Memory B cell (primary cell): ENCODE measurements around the gene CCR5AS.
"Not testable (repeated sequence)": the region's sequence is repeated elsewhere in the genome, so short reads cannot be mapped to it uniquely, and the experiment has no call there.

ENCODE experiments used
- ATAC-seq: fragments of 150-1000 bp; cut with Tn5 transposase; 2 replicates; pipeline ENCODE4 v1.10.0; 2021; ENCODE audit warnings: low read depth, mild to moderate bottlenecking, moderate library complexity
- DNase-seq, 2 donors: peaks; one replicate each; pipeline ENCODE4 v3.0.0; 2022; ENCODE audit warnings: low spot score in 2 of 2
- H3K27ac Mint-ChIP-seq: one replicate; pipeline ENCODE4 v1.8.0; 2022; ENCODE audit warnings: mild to moderate bottlenecking, moderate library complexity, mixed read lengths
- H3K27me3 Mint-ChIP-seq: one replicate; pipeline ENCODE4 v1.8.0; 2022; ENCODE audit warnings: mixed read lengths
- H3K36me3 Mint-ChIP-seq: one replicate; pipeline ENCODE4 v1.8.0; 2022; ENCODE audit warnings: mild to moderate bottlenecking, mixed read lengths
- H3K4me1 Mint-ChIP-seq: one replicate; pipeline ENCODE4 v1.8.0; 2022; ENCODE audit warnings: mixed read lengths
- H3K4me3 Mint-ChIP-seq: one replicate; pipeline ENCODE4 v1.8.0; 2022; ENCODE audit warnings: mild to moderate bottlenecking, moderate library complexity, mixed read lengths
- H3K9me3 Mint-ChIP-seq: one replicate; pipeline ENCODE4 v1.8.0; 2022; ENCODE audit warnings: mixed read lengths

Gene CCR5AS

DNA sequence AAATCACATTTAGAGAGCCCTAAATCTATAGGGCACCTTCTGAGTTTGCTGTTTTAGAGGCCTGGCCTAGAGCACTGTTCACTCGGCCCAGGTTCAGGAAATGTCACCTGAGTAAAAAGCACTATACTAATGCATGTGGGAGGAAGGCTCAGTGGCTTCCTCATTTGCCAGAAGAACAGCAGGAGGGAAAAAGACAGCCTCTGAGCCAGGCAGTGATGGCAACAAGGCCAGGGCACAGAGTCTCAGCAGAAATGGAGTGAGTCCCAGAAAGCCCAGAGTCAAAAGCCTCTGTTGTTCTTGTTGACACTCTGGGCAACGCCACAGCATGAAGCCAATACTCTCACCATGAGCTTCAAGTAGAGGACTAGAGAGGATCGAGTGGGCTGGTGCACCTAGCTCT, 32.0 kb upstream of the CCR5AS start:
- Mint-ChIP-seq H3K4me1 (peaks cover 22% of the 10 kb centered on the region), H3K9me3 (no peaks in the 10 kb centered on the region), H3K36me3 (no peaks in the 10 kb centered on the region), H3K4me3 (no peak overlapping the region), H3K27me3 (no peaks in the 10 kb centered on the region), H3K27ac (no peak overlapping the region)
- ATAC-seq: no peak
- DNase-seq: no peak

DNA sequence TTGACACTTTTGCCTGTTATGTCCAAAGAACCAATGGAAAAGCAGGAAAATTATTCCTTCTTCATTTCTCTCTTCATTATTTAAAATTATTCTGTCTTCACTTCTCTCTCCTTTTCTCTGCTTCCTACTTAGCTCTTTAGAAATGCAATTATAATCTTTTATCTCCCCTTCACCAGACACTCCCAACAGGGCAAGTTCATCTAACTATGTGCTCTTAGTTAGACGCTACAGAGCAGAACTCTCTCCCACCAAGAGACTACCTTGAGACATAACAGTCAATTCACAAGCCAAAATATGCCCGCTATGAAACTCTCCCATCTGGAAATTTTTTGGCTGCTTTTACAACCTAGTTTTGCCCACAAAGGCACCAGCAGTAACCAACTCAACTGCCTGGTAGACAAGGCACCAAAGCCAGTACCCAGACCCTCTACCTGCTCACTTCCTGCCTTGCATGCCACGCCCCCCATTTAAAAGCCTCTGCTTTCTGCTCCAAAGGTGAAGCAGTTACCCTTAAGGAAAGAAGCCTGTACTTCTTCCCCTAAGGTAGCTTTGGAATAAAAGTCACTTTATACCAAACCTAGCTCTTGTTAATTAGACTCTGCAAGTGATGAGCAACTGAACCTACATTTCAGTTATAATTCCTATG, 28.3 kb upstream of the CCR5AS start:
- H3K4me1 Mint-ChIP-seq: peaks cover 7% of the 10 kb centered on the region
- H3K36me3 Mint-ChIP-seq: peaks cover 7% of the 10 kb centered on the region

DNA sequence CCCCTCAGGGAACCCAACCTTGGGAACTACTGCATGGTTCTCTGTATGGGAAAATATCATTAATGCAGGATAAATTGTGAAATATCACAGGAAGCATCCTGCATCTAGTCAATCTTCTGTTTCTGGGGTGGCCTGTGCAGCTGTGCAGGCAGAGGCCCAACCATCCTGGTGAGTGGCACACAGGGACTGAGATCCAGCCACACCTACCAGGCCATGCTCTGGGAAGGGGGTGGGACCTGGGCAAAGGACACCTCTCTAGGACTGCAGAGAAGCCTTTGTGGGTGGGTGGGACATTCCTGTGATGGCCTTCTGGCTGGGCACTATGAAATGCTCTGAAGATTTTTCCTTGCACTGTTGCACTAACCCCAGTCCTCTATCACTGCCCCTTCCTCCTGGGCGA, 27.0 kb upstream of the CCR5AS start:
- Mint-ChIP-seq H3K9me3 (peaks cover 12% of the 10 kb centered on the region), H3K36me3 (peaks cover 7% of the 10 kb centered on the region), H3K4me3 (no peak overlapping the region), H3K27ac (no peak overlapping the region), H3K4me1 (peaks cover 2% of the 10 kb centered on the region), H3K27me3 (no peaks in the 10 kb centered on the region)
- ATAC-seq (no peak), DNase-seq (no peak)

More for the DNA sequence above, 28.3 kb upstream of the CCR5AS start:
- no peak for ATAC-seq
- peaks cover 10% of the 10 kb centered on the region for H3K9me3 Mint-ChIP-seq
- no peak for DNase-seq
- H3K27ac Mint-ChIP-seq: no peak overlapping the region
- H3K4me3 Mint-ChIP-seq: no peak overlapping the region
- no peaks in the 10 kb centered on the region for H3K27me3 Mint-ChIP-seq

DNA sequence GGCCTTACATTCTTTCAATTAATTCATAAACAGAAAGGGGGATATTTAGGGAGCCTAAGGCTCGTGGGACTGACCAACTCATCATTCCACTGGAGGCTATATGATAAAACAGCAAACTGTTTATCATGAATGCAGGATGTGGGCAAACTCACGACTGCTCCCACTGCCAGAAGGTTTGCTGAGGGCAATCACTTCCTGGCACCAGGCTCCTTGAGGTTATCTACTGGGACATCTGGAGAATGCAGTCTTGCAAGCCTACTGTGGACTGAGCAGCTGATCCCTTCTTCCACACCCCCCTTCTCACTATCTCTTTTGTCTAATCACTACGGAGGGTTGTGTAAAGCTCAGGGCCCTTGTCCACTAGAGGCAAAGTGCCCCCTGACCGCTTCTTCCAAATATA, 26.3 kb upstream of the CCR5AS start:
- DNase-seq, H3K27me3 Mint-ChIP-seq, H3K4me1 Mint-ChIP-seq, ATAC-seq, H3K36me3 Mint-ChIP-seq, H3K4me3 Mint-ChIP-seq, H3K27ac Mint-ChIP-seq: not testable (repeated sequence)
- peaks cover 12% of the 10 kb centered on the region for H3K9me3 Mint-ChIP-seq

GRCh38 chr3:46431905-46432304, 25.0 kb upstream of the CCR5AS start:
- not testable (repeated sequence) for H3K27me3 Mint-ChIP-seq, DNase-seq, H3K36me3 Mint-ChIP-seq, H3K4me1 Mint-ChIP-seq, H3K4me3 Mint-ChIP-seq, H3K27ac Mint-ChIP-seq, ATAC-seq
- H3K9me3 Mint-ChIP-seq: peaks cover 12% of the 10 kb centered on the region

- not testable (repeated sequence) for H3K27me3 Mint-ChIP-seq
- peaks cover 12% of the 10 kb centered on the region for H3K9me3 Mint-ChIP-seq
Measured at GRCh38 chr3:46430879-46431278, 24.0 kb upstream of the CCR5AS start.

DNA sequence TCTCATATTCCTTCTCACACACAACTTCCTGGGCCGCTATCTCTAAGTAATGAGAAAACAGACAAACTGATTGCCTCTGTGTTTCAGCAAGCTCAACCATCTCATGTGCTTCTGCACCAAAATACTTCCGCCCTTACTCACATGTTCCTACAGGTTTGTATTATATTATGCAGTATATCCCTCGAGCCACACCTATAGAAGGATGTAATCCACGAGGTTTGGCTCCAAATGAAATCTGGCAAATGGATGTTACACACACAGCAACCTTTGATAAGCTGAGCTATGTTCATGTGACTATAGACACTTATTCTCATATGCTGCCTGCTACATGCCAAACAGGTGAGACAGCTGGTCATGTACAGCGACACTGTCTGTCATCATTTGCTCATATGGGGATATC, 22.8 kb upstream of the CCR5AS start:
- no peak for DNase-seq
- no peak for ATAC-seq
- no peak overlapping the region for H3K4me3 Mint-ChIP-seq
- no peaks in the 10 kb centered on the region for H3K27me3 Mint-ChIP-seq
- no peak overlapping the region for H3K27ac Mint-ChIP-seq
- no peaks in the 10 kb centered on the region for H3K4me1 Mint-ChIP-seq
- peaks cover 7% of the 10 kb centered on the region for H3K36me3 Mint-ChIP-seq
- H3K9me3 Mint-ChIP-seq: peaks cover 12% of the 10 kb centered on the region

More at GRCh38 chr3:46430879-46431278, 24.0 kb upstream of the CCR5AS start:
- not testable (repeated sequence) for DNase-seq, H3K36me3 Mint-ChIP-seq, H3K4me3 Mint-ChIP-seq, ATAC-seq, H3K4me1 Mint-ChIP-seq, H3K27ac Mint-ChIP-seq

DNA sequence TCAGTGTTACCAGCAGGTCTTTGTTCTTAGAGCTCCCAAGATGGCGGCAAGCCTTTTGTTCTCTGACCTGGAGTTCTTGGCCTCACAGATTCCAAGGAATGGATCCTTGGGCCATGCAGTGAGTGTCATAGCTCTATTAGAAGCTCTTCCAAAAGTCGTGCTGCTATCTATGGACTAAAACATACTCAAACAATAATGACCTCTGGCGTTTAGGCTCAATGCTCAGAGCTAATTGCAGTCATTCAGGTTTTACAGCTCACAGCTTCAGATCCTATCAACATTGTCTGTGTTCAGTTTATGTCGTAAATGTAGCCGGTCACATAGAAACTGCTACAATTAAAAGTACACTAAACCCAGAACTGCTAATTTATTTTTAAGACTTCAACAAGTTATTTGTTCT, 22.4 kb upstream of the CCR5AS start:
- Mint-ChIP-seq H3K9me3 (peaks cover 12% of the 10 kb centered on the region), H3K4me1 (no peaks in the 10 kb centered on the region), H3K4me3 (no peak overlapping the region), H3K27ac (no peak overlapping the region), H3K36me3 (peaks cover 7% of the 10 kb centered on the region), H3K27me3 (no peaks in the 10 kb centered on the region)
- no peak for DNase-seq
- ATAC-seq: no peak

- Mint-ChIP-seq H3K27ac (no peak overlapping the region), H3K4me3 (no peak overlapping the region), H3K4me1 (no peaks in the 10 kb centered on the region), H3K36me3 (peaks cover 3% of the 10 kb centered on the region), H3K27me3 (no peaks in the 10 kb centered on the region), H3K9me3 (peaks cover 8% of the 10 kb centered on the region)
- ATAC-seq (no peak), DNase-seq (no peak)
Measured at GRCh38 chr3:46427916-46428833, 21.3 kb upstream of the CCR5AS start.

DNA sequence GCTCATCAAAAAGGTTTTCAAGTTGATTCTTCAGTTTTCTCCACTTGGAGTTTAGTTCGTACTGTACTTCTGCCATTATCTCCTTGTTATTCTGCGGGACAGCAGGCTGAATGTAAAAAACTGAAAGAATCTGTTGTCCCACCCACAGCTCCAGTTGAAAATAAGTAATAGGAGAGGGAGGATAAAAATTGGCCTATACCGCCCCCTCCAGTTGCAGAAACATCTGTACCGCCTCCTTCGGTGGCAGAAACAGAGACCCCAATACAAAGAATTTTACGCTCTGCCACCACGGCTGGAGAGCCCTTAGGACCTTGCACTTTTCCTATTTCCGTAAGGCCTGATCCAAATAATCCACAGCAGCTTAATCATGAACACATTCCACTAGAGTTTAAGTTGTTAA, 20.5 kb upstream of the CCR5AS start:
- not testable (repeated sequence) for H3K27me3 Mint-ChIP-seq, H3K4me3 Mint-ChIP-seq, DNase-seq, H3K27ac Mint-ChIP-seq, H3K4me1 Mint-ChIP-seq, H3K9me3 Mint-ChIP-seq, H3K36me3 Mint-ChIP-seq, ATAC-seq

- H3K4me3 Mint-ChIP-seq, H3K27ac Mint-ChIP-seq, H3K4me1 Mint-ChIP-seq, H3K36me3 Mint-ChIP-seq, H3K27me3 Mint-ChIP-seq, DNase-seq, H3K9me3 Mint-ChIP-seq, ATAC-seq: not testable (repeated sequence)
Measured at GRCh38 chr3:46426476-46426875, 19.6 kb upstream of the CCR5AS start.

DNA sequence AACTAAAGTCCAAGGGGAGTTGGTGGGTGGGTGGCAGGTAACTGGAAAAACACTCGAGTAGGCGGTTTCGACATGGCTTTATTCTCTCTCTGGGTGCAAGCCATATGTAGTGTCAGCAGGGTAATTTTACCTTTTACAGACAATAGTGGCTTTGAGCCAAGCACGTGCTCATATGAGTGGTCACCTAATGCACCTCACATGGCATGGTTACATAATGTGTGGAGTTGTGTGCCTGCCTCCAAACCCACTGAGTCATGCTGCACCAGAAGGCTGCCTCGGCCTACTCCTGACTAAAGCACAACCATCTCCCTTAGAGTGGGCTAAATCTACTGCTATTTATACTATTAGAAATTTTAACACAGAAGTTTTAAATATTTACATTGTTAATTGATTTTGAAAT, 16.7 kb upstream of the CCR5AS start:
- H3K4me1 Mint-ChIP-seq: no peaks in the 10 kb centered on the region
- H3K9me3 Mint-ChIP-seq: no peaks in the 10 kb centered on the region
- no peak for ATAC-seq
- no peaks in the 10 kb centered on the region for H3K36me3 Mint-ChIP-seq
- H3K27me3 Mint-ChIP-seq: no peaks in the 10 kb centered on the region
- no peak overlapping the region for H3K4me3 Mint-ChIP-seq
- H3K27ac Mint-ChIP-seq: no peak overlapping the region
- DNase-seq: no peak

- H3K4me1 Mint-ChIP-seq: no peaks in the 10 kb centered on the region
- H3K27me3 Mint-ChIP-seq: no peaks in the 10 kb centered on the region
- no peaks in the 10 kb centered on the region for H3K36me3 Mint-ChIP-seq
- DNase-seq (no peak), ATAC-seq (no peak)
- H3K27ac Mint-ChIP-seq: no peak overlapping the region
- H3K4me3 Mint-ChIP-seq: no peak overlapping the region
- no peaks in the 10 kb centered on the region for H3K9me3 Mint-ChIP-seq
Measured at GRCh38 chr3:46422617-46423016, 15.8 kb upstream of the CCR5AS start.

DNA sequence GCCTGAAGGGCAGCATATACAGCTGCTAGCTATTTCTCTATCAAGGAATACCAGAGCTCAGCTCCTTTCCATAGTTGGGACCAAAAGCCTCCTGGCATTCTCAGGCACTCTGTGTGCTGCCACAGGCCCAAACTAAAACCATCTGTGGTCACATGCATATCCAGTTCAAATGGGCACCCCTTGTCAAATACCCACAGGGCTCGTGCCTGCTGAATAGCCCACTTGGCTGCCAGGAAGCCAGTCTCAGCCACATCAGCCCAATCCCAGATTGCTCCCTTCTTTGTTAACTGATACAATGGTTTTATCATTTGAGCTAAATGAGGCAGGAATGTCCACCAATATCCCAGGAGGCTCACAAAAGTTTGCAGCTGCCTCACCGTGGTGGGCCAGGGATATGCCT, 14.1 kb upstream of the CCR5AS start:
- no peaks in the 10 kb centered on the region for H3K9me3 Mint-ChIP-seq
- ATAC-seq: no peak
- DNase-seq: no peak
- H3K4me3 Mint-ChIP-seq: no peak overlapping the region
- H3K4me1 Mint-ChIP-seq: peaks cover 2% of the 10 kb centered on the region
- no peak overlapping the region for H3K27ac Mint-ChIP-seq
- H3K36me3 Mint-ChIP-seq: no peaks in the 10 kb centered on the region
- no peaks in the 10 kb centered on the region for H3K27me3 Mint-ChIP-seq
